GM21423 (cell line): ENCODE measurements around the gene DENND2A.

Source experiments
- ATAC-seq: cut with Tn5 transposase; IDR thresholded peaks from one replicate; pipeline ENCODE4 v1.9.1; 2021; ENCODE audit warnings: mild to moderate bottlenecking, moderate library complexity; ENCODE audit not compliant: unreplicated experiment

The DENND2A gene

DNA sequence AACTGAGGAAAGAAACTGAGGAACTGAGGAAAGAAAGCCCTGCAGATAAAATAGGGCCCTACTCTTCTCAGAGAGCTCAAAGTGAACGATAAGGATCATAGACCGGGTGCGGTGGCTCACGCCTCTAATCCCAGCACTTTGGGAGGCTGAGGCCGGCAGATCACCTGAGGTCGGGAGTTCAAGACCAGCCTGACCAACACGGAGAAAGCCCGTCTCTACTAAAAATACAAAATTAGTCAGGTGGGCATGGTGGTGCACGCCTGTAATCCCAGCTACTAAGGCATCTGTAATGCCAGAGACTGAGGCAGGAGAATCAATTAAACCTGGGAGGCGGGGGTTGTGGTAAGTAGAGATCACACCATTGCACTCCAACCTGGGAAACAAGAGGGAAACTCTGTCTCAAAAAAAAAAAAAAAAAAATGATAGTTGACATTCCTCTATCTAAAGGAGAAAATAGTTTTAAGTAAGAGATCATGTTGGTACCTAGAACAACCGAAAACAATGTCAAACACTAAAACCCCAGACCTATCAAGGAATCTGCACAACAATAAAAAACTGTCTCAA lies 163.8 kb downstream of the DENND2A start:
- no peak for ATAC-seq

DNA sequence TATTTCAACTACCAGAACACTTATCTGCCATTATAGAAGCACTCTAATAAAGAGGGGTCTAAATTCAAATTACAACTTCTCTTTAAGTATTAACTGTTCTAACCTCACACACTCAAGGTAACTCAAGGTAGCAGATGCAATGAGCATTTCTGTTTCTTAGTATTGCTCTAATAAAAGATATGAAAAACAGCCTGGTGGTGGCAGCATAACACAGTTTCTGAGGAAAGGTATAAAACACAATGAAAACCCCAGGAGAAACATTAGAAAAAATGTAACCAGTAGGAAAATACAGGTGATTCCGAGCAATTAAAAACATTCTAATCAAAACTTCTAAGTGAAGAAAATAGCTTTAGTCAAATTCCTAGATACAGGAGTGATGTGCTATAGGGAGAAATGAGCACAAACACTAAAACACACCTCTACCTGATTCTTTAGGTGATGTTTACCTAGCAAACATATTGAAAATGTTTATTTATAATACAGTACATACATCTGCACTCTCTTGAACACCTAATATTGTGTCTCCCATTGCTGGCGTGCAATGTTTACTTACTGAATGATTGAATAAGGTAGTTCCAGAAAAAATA lies 164.8 kb downstream of the DENND2A start:
- no peak for ATAC-seq
